ENCODE results near the gene RBM23.
A peak's percentile ranks its signal among the peaks of the same experiment; 100 is the strongest.

DNA sequence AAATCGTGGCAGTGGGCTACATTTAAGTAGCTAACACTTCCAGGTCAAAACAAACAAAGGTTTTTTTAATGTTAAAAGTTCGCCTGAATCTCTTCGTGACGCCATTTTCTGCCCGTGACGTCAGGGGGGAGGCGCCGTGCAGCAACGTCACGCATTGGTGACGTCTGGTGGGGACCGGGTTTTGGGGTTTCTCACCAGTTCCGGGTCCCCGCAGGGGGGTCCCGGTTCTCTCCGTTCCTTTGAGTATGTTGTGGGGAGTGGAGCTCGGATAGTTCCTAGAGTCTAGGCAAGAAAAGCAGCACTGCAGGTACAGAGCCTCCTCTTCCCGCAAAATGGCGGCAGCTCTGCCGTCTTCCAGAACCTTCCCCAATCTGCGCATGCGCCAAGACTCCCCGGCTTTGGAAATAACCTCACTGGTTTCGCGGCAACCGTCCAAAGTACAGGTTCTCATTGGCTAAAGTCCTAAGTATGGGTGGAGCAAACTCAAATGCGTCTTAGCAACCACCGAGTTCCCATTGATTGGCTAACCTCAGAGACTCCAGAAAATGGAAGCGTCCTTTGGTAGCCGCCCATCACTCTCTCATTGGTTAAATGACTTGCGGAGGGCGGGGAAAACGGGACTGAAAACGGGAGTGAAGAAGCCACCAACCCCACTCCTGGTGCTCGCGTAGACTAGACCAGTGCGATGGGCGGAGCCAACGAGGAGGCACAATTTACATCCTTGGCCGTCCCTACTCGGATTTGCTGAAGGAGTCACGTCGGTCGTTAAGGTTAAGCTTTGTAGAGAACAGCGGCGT, at the start of gene RBM23:
- peak; percentile 56; the same call in 1 of the 2 replicates for TF ChIP-seq POLR2AphosphoS5 (IDR thresholded peaks at IDR 0.05; ENCODE audit: low read depth, low read length)
- TF ChIP-seq POLR2A (IDR thresholded peaks at IDR 0.05; ENCODE audit: low read depth, low read length), result peak; percentile 81
